ENCODE measurements around the gene CAPN2. TPM values are rescaled to one million over a fixed set of nuclear protein-coding genes. Genes with fewer than 3 reads are reported as not detected.

CAPN2 gene
- total and polyA plus RNA-seq, 2 experiments from 2014 or later, result 8.4 to 17.8 TPM

DNA sequence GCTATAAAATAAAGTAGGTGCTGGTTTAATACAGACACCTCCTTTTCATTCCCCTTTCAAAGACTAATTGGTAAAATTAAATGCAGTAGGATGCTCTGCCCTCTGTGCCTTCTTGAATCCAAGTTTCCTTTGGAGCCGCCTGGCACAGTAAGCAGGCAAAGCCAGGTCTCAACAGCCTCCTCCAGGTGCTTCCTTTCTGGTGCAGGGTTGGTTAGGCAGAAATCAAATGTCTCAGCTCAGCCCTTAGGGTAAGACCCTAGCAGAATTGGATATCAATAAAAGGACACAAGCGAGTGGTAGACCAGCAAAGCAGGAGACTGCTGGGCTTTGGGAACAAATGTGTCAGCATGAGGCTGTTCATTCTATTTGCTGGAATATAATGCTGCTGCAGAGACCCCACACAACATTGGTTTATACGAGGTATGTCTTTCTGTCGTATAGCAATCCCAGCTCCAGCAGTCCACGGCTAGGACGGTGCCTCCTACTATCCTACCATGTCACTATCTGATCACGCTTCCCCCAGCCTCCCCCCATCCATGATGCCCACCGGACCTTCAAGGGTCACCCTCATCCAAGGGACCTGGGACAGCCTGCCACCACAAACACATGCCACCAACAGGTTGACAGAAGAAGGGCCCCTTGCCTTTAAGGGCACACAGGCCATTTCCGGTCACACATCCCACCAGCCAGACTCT, 58.4 kb downstream of the CAPN2 start:
- Mint-ChIP-seq H3K27me3 (ENCODE audit: insufficient read depth, low read depth, poor library complexity) (peaks cover 2% of the 10 kb centered on the region), H3K4me3 (no peak overlapping the region), H3K9me3 (peaks cover 7% of the 10 kb centered on the region), H3K27ac (no peak overlapping the region), H3K4me1 (peaks cover 11% of the 10 kb centered on the region), H3K36me3 (ENCODE audit: low read depth) (peaks cover 45% of the 10 kb centered on the region)
- no peak overlapping the region for H3K4me2 ChIP-seq
- no peaks in the 10 kb centered on the region for H3F3A ChIP-seq (replicated peaks; ENCODE audit: low read depth)
- H3K27ac ChIP-seq (ENCODE audit: low read depth), result no peak overlapping the region
- H3K9me2 ChIP-seq (ENCODE audit: insufficient read depth), result no peaks in the 10 kb centered on the region
- no peaks in the 10 kb centered on the region for H3K27me3 ChIP-seq (ENCODE audit: insufficient read depth)
- ATAC-seq (no peak), DNase-seq (ENCODE audit: low spot score) (no peak)
- TF ChIP-seq STAT1 (IDR thresholded peaks at IDR 0.05; ENCODE audit: unreplicated experiment) (no peak), EZH2 (IDR thresholded peaks at IDR 0.05; ENCODE audit: low read depth, unreplicated experiment) (no peak), POLR2AphosphoS5 (IDR thresholded peaks at IDR 0.05; ENCODE audit: low read depth) (no peak), NANOG (IDR thresholded peaks at IDR 0.05; ENCODE audit: borderline replicate concordance) (no peak), ZNF331 (CRISPR knock-in tag; IDR thresholded peaks at IDR 0.05; ENCODE audit: low read depth) (no peak), ZNF114 (CRISPR knock-in tag; IDR thresholded peaks at IDR 0.05) (no peak), JUNB (IDR thresholded peaks at IDR 0.05; ENCODE audit: unreplicated experiment) (no peak), CREB1 (CRISPR knock-in tag; IDR thresholded peaks at IDR 0.05; ENCODE audit: low read depth) (no peak), EZH2phosphoT487 (IDR thresholded peaks at IDR 0.05; ENCODE audit: unreplicated experiment) (no peak)
- TF ChIP-seq, protein P1, sequence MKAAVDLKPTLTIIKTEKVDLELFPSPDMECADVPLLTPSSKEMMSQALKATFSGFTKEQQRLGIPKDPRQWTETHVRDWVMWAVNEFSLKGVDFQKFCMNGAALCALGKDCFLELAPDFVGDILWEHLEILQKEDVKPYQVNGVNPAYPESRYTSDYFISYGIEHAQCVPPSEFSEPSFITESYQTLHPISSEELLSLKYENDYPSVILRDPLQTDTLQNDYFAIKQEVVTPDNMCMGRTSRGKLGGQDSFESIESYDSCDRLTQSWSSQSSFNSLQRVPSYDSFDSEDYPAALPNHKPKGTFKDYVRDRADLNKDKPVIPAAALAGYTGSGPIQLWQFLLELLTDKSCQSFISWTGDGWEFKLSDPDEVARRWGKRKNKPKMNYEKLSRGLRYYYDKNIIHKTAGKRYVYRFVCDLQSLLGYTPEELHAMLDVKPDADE (IDR thresholded peaks at IDR 0.05), result no peak
- TF ChIP-seq, protein P2, sequence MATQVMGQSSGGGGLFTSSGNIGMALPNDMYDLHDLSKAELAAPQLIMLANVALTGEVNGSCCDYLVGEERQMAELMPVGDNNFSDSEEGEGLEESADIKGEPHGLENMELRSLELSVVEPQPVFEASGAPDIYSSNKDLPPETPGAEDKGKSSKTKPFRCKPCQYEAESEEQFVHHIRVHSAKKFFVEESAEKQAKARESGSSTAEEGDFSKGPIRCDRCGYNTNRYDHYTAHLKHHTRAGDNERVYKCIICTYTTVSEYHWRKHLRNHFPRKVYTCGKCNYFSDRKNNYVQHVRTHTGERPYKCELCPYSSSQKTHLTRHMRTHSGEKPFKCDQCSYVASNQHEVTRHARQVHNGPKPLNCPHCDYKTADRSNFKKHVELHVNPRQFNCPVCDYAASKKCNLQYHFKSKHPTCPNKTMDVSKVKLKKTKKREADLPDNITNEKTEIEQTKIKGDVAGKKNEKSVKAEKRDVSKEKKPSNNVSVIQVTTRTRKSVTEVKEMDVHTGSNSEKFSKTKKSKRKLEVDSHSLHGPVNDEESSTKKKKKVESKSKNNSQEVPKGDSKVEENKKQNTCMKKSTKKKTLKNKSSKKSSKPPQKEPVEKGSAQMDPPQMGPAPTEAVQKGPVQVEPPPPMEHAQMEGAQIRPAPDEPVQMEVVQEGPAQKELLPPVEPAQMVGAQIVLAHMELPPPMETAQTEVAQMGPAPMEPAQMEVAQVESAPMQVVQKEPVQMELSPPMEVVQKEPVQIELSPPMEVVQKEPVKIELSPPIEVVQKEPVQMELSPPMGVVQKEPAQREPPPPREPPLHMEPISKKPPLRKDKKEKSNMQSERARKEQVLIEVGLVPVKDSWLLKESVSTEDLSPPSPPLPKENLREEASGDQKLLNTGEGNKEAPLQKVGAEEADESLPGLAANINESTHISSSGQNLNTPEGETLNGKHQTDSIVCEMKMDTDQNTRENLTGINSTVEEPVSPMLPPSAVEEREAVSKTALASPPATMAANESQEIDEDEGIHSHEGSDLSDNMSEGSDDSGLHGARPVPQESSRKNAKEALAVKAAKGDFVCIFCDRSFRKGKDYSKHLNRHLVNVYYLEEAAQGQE (IDR thresholded peaks at IDR 0.05; ENCODE audit: unreplicated experiment), result no peak
- TF ChIP-seq, protein P3, sequence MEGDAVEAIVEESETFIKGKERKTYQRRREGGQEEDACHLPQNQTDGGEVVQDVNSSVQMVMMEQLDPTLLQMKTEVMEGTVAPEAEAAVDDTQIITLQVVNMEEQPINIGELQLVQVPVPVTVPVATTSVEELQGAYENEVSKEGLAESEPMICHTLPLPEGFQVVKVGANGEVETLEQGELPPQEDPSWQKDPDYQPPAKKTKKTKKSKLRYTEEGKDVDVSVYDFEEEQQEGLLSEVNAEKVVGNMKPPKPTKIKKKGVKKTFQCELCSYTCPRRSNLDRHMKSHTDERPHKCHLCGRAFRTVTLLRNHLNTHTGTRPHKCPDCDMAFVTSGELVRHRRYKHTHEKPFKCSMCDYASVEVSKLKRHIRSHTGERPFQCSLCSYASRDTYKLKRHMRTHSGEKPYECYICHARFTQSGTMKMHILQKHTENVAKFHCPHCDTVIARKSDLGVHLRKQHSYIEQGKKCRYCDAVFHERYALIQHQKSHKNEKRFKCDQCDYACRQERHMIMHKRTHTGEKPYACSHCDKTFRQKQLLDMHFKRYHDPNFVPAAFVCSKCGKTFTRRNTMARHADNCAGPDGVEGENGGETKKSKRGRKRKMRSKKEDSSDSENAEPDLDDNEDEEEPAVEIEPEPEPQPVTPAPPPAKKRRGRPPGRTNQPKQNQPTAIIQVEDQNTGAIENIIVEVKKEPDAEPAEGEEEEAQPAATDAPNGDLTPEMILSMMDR (conservative IDR thresholded peaks at IDR 0.05; ENCODE audit: low read depth in 2 of 2), result no peak
- TF ChIP-seq, protein P4, sequence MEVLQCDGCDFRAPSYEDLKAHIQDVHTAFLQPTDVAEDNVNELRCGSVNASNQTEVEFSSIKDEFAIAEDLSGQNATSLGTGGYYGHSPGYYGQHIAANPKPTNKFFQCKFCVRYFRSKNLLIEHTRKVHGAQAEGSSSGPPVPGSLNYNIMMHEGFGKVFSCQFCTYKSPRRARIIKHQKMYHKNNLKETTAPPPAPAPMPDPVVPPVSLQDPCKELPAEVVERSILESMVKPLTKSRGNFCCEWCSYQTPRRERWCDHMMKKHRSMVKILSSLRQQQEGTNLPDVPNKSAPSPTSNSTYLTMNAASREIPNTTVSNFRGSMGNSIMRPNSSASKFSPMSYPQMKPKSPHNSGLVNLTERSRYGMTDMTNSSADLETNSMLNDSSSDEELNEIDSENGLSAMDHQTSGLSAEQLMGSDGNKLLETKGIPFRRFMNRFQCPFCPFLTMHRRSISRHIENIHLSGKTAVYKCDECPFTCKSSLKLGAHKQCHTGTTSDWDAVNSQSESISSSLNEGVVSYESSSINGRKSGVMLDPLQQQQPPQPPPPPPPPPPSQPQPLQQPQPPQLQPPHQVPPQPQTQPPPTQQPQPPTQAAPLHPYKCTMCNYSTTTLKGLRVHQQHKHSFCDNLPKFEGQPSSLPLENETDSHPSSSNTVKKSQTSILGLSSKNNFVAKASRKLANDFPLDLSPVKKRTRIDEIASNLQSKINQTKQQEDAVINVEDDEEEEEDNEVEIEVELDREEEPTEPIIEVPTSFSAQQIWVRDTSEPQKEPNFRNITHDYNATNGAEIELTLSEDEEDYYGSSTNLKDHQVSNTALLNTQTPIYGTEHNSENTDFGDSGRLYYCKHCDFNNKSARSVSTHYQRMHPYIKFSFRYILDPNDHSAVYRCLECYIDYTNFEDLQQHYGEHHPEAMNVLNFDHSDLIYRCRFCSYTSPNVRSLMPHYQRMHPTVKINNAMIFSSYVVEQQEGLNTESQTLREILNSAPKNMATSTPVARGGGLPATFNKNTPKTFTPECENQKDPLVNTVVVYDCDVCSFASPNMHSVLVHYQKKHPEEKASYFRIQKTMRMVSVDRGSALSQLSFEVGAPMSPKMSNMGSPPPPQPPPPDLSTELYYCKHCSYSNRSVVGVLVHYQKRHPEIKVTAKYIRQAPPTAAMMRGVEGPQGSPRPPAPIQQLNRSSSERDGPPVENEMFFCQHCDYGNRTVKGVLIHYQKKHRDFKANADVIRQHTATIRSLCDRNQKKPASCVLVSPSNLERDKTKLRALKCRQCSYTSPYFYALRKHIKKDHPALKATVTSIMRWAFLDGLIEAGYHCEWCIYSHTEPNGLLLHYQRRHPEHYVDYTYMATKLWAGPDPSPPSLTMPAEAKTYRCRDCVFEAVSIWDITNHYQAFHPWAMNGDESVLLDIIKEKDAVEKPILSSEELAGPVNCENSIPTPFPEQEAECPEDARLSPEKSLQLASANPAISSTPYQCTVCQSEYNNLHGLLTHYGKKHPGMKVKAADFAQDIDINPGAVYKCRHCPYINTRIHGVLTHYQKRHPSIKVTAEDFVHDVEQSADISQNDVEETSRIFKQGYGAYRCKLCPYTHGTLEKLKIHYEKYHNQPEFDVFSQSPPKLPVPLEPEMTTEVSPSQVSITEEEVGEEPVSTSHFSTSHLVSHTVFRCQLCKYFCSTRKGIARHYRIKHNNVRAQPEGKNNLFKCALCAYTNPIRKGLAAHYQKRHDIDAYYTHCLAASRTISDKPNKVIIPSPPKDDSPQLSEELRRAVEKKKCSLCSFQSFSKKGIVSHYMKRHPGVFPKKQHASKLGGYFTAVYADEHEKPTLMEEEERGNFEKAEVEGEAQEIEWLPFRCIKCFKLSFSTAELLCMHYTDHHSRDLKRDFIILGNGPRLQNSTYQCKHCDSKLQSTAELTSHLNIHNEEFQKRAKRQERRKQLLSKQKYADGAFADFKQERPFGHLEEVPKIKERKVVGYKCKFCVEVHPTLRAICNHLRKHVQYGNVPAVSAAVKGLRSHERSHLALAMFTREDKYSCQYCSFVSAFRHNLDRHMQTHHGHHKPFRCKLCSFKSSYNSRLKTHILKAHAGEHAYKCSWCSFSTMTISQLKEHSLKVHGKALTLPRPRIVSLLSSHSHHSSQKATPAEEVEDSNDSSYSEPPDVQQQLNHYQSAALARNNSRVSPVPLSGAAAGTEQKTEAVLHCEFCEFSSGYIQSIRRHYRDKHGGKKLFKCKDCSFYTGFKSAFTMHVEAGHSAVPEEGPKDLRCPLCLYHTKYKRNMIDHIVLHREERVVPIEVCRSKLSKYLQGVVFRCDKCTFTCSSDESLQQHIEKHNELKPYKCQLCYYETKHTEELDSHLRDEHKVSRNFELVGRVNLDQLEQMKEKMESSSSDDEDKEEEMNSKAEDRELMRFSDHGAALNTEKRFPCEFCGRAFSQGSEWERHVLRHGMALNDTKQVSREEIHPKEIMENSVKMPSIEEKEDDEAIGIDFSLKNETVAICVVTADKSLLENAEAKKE (CRISPR knock-in tag; IDR thresholded peaks at IDR 0.05), result no peak
- H3K36me3 ChIP-seq (ENCODE audit: insufficient read depth), result peaks cover 6% of the 10 kb centered on the region; the same call in 1 of the 2 replicates
- no peak overlapping the region for H2AFZ ChIP-seq
- H3K4me3 ChIP-seq, result no peak overlapping the region
- H3K79me2 ChIP-seq (replicated peaks; ENCODE audit: insufficient read depth), result no peaks in the 10 kb centered on the region
- H4K20me1 ChIP-seq (replicated peaks; ENCODE audit: insufficient read depth), result no peaks in the 10 kb centered on the region; the same call in 1 of the 2 replicates
- 0 out of 2 replicates have a peak, but pooled peaks cover 7% of the 10 kb centered on the region for H3K4me1 ChIP-seq (ENCODE audit: insufficient read depth)
